Suprapubic skin (tissue), 4 donors: ENCODE measurements around the gene PCF11. TPM values are rescaled to one million over a fixed set of nuclear protein-coding genes. Genes with fewer than 3 reads are reported as not detected.
A peak's percentile ranks its signal among the peaks of the same experiment; 100 is the strongest.

ENCODE experiments used
- DNase-seq, 2 donors: peaks; one replicate each; pipeline ENCODE4 v3.0.0-alpha.2; 2019; ENCODE audit warnings: low spot score in 2 of 2
- H3K27ac ChIP-seq: fragments of 200-600 bp; sonication (generic); one replicate; pipeline ENCODE4 v1.5.1; 2019
- H3K27me3 ChIP-seq: fragments of 200-600 bp; sonication (generic); one replicate; pipeline ENCODE4 v1.5.1; 2019
- H3K36me3 ChIP-seq: fragments of 200-600 bp; sonication (generic); one replicate; pipeline ENCODE4 v1.5.1; 2019
- H3K4me1 ChIP-seq: fragments of 200-600 bp; sonication (generic); one replicate; pipeline ENCODE4 v1.5.1; 2019
- H3K4me3 ChIP-seq: fragments of 200-600 bp; sonication (generic); one replicate; pipeline ENCODE4 v1.5.1; 2019; ENCODE audit warnings: mild to moderate bottlenecking
- H3K9me3 ChIP-seq: fragments of 200-600 bp; sonication (generic); one replicate; pipeline ENCODE4 v1.5.1; 2019
- EP300 ChIP-seq: sonication (generic); formaldehyde crosslinking; IDR thresholded peaks from one replicate; pipeline ENCODE4 v1.6.1; 2017; ENCODE audit warnings: antibody characterized with exemption
- POLR2A ChIP-seq, 2 donors: fragments of 450-650 bp; IDR thresholded peaks; one replicate each; pipeline ENCODE4 v1.6.1; 2017; ENCODE audit warnings: antibody characterized with exemption in 2 of 2, mild to moderate bottlenecking in 2 of 2, moderate library complexity in 2 of 2
- POLR2AphosphoS5 ChIP-seq, 3 donors: sonication (generic); formaldehyde crosslinking; IDR thresholded peaks; one replicate each; pipeline ENCODE4 v1.6.1; 2017; ENCODE audit warnings: antibody characterized with exemption in 3 of 3
- WGBS: methylation state at CpG from one replicate; pipeline ENCODE4 v1.1.5; 2018; 5-methylcytosine and 5-hydroxymethylcytosine counted together
- total RNA-seq, 4 donors: library from RNA; depleted of rRNA; stranded (reverse); fragments of >200 nt; gene quantifications; one replicate each; pipeline ENCODE4 v1.1.0, GENCODE V29; 2016
- TF ChIP-seq, protein P1 (sequence below), 2 donors: fragments of 200-600 bp in 1 of 2; fragments of 450-650 bp in 1 of 2; sonication (generic) in 1 of 2; IDR thresholded peaks; one replicate each; pipeline ENCODE4 v1.5.1; 2016 to 2019; ENCODE audit warnings: antibody characterized with exemption in 2 of 2, mild to moderate bottlenecking in 1 of 2, moderate library complexity in 1 of 2

The PCF11 gene
- total RNA-seq, 4 donors from 2014 or later = 89.1 to 185 (median 117) TPM

DNA sequence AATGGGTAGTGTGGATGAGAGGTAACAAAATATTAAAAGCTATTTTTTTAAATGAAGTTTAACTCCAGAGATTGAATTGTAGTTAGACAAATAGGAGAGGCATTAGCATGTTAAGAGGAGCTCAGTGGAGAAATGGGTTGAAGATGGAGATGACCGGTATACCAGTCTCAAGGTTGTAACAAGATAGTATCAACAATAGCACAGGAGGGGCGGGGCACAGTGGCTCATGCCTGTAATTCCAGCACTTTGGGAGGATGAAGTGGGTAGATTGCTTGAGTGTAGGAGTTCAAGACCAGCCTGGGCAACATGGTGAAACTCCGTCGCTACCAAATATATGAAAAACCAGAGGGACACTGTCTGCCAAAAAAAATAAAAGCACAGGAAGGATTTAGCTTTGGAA is 30.5 kb downstream of the PCF11 start:
- H3K27ac ChIP-seq = no peak overlapping the region
- peaks cover 80% of the 10 kb centered on the region for H3K36me3 ChIP-seq
- H3K4me1 ChIP-seq = peaks cover 10% of the 10 kb centered on the region
- WGBS = 84% methylated on average over 4 of the region's 4 CpGs
- no peak overlapping the region for H3K4me3 ChIP-seq
- no peaks in the 10 kb centered on the region for H3K27me3 ChIP-seq
- H3K9me3 ChIP-seq = no peaks in the 10 kb centered on the region
- no peak for TF ChIP-seq EP300
- no peak for TF ChIP-seq POLR2A (IDR thresholded peaks at IDR 0.05)
- TF ChIP-seq POLR2AphosphoS5 (IDR thresholded peaks at IDR 0.05) = no peak
- TF ChIP-seq, protein P1, sequence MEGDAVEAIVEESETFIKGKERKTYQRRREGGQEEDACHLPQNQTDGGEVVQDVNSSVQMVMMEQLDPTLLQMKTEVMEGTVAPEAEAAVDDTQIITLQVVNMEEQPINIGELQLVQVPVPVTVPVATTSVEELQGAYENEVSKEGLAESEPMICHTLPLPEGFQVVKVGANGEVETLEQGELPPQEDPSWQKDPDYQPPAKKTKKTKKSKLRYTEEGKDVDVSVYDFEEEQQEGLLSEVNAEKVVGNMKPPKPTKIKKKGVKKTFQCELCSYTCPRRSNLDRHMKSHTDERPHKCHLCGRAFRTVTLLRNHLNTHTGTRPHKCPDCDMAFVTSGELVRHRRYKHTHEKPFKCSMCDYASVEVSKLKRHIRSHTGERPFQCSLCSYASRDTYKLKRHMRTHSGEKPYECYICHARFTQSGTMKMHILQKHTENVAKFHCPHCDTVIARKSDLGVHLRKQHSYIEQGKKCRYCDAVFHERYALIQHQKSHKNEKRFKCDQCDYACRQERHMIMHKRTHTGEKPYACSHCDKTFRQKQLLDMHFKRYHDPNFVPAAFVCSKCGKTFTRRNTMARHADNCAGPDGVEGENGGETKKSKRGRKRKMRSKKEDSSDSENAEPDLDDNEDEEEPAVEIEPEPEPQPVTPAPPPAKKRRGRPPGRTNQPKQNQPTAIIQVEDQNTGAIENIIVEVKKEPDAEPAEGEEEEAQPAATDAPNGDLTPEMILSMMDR (IDR thresholded peaks at IDR 0.05) = no peak
- DNase-seq = no peak

DNA sequence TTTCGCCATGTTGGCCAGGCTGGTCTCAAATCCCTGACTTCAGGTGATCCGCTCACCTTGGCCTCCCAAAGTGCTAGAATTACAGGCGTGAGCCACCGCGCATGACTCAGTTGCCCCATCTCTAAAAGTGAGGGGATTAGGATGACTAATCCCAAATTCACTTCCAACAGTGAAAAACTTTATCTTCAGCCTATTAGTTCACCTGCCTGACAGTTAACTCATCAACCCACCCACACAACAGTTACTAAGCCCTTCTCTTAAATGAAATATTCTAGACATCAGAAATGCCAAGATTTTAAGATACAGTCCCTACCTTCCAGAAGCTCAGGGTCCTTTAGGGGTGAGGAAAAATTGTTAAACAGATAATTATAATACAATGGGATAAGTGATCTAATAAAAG is 34.6 kb downstream of the PCF11 start:
- peaks cover 40% of the 10 kb centered on the region for H3K36me3 ChIP-seq

DNA sequence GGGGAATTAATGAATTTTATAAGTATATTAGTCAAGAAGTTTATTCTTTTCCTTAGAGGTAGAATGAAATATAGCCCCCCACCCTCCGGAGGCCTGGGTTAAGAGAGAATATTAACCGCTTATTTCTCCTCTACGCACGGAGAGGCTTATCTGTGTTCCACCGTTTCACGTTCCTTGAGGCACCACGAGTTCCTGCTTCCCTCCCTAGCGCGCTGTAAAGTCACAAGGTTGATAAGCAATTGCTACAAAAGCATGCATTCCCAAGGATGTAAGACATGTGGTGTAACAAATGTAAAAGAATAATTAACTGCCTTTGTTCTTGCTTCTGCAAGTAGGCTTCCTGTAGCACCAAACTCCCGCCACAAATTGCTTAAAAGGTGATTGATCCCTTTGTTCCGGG is 35.1 kb downstream of the PCF11 start:
- Histone ChIP-seq H3K4me1 (peaks cover 36% of the 10 kb centered on the region), H3K27me3 (no peaks in the 10 kb centered on the region), H3K27ac (no peak overlapping the region), H3K36me3 (peaks cover 36% of the 10 kb centered on the region), H3K4me3 (peak overlapping the region; percentile 87), H3K9me3 (no peaks in the 10 kb centered on the region)
- 81% methylated on average over 11 of the region's 11 CpGs for WGBS
- DNase-seq = no peak
- TF ChIP-seq POLR2A (IDR thresholded peaks at IDR 0.05) (no peak), EP300 (no peak), POLR2AphosphoS5 (IDR thresholded peaks at IDR 0.05) (no peak)
- TF ChIP-seq, protein P1 (IDR thresholded peaks at IDR 0.05) = no peak

More for the DNA sequence above, 34.6 kb downstream of the PCF11 start:
- no peak overlapping the region for H3K27ac ChIP-seq
- 97% methylated on average over 5 of the region's 5 CpGs for WGBS
- peaks cover 32% of the 10 kb centered on the region for H3K4me1 ChIP-seq
- no peak overlapping the region for H3K4me3 ChIP-seq
- H3K27me3 ChIP-seq = no peaks in the 10 kb centered on the region
- DNase-seq = no peak
- no peak for TF ChIP-seq EP300
- no peak for TF ChIP-seq POLR2AphosphoS5 (IDR thresholded peaks at IDR 0.05)
- no peak for TF ChIP-seq POLR2A (IDR thresholded peaks at IDR 0.05)
- TF ChIP-seq, protein P1 (IDR thresholded peaks at IDR 0.05) = no peak
- no peaks in the 10 kb centered on the region for H3K9me3 ChIP-seq

DNA sequence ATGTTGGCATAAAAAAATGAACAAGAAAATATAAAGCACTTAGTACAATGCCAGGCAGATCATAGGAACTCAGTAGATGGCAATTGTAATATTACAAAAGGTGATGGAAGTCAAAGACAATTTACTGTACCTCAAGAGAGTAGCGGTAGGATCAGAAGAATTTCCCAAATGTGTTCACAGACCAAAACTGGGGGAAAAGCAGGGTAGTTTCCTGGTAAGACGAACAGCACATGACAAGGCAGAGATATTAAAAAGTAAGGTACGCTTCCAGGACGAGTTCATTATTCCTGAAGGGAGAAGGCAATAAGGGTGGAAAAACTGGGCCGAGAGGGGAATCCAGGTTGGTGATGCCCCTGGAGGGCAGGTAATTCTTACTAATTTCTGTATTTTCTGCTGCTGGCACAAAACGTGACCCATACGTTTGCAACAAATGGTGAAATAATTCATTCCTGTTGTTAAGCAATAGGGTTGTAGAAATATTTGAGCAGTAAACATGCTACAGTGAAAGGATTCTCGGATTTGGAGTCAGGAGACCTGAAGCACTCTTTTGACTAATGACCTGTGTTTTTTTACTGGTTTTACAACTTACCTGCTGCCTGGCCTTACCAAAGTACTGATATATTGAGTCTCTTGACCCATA is 35.8 kb downstream of the PCF11 start:
- no peaks in the 10 kb centered on the region for H3K27me3 ChIP-seq
- peaks cover 36% of the 10 kb centered on the region for H3K36me3 ChIP-seq
- no peaks in the 10 kb centered on the region for H3K9me3 ChIP-seq
- DNase-seq = no peak
- H3K4me3 ChIP-seq = peak overlapping the region; percentile 87
- H3K4me1 ChIP-seq = peaks cover 36% of the 10 kb centered on the region
- TF ChIP-seq EP300 = no peak
- TF ChIP-seq, protein P1 (IDR thresholded peaks at IDR 0.05) = no peak
- no peak for TF ChIP-seq POLR2AphosphoS5 (IDR thresholded peaks at IDR 0.05)
- TF ChIP-seq POLR2A (IDR thresholded peaks at IDR 0.05) = no peak
- H3K27ac ChIP-seq = peak overlapping the region; percentile 94
- 14% methylated on average over 8 of the region's 8 CpGs for WGBS

DNA sequence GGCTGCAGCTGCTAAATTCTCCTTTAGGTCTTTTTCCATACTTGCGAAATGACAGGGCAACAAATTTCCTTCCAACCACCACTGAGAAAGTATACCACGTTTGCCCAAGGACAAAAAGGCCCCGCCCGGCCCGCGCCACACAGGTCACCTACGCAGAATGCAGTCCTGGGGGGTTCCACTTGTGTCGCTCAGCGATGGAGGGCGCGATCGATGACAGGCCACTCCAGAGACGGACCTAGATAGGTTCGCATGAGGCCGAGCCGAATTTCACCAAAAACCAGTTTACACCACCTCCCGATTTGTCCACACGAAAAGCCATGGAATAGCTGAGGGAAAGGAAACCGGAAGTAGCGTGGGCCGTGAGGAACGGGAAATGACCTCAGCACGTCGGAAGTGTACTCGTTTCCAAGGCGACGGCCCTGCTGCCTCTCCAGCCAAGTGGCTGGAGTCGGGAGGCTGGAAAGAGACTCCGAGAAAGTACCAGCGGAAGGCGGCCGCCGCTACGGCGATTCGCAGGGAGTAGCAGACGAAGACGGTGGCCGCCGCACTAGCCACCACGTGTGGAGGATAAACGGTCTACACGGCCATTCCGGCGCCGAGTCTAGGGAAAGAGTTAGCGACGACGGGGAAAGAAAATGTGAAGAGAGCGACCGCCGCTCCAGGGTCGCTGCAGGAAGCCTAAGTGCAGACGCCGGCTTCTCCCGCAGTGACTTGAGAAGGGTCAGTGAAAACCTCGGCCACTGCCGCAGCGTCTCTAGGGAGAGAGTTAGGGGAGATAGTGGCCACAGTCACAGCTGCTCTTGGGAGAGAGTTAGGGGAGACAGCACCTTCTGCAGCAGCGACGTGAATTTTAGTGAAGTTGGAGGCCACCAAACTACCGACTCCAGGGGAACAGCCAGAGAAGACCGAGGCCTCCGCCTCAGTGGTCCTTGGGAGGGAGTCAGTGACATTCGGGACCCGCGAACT is 36.7 kb downstream of the PCF11 start, which contains the start of gene ANKRD42:
Gene ANKRD42 (plus strand): TSS at position 398 of the 966 bp plus-strand sequence. CDS start 959 bp downstream, outside the sequence.
- Histone ChIP-seq H3K36me3 (peaks cover 36% of the 10 kb centered on the region), H3K9me3 (no peaks in the 10 kb centered on the region), H3K4me1 (peaks cover 36% of the 10 kb centered on the region), H3K27ac (peak within 1 kb of the TSS; percentile 94), H3K4me3 (peak within 1 kb of the TSS; percentile 87), H3K27me3 (no peaks in the 10 kb centered on the region)
- TF ChIP-seq POLR2AphosphoS5 (IDR thresholded peaks at IDR 0.05) (peak in 2 of 3 donors; percentile 79 to 92), POLR2A (IDR thresholded peaks at IDR 0.05) (peak in 1 of 2 donors; percentile 81)
- TF ChIP-seq, protein P1 (IDR thresholded peaks at IDR 0.05) = no peak
- under 1% methylated on average over 67 of the region's 67 CpGs for WGBS
- DNase-seq = peak; percentile 95 to 96
